K562 (cell line): ENCODE results near the gene FBXO4. TPM values are rescaled to one million over a fixed set of nuclear protein-coding genes. Genes with fewer than 3 reads are reported as not detected.

ENCODE experiments used
- ADNP ChIP-seq: fragments of 200-800 bp; sonication (Bioruptor generic); IDR thresholded peaks from 2 replicates; pipeline ENCODE4 v1.6.1; 2016; ENCODE audit warnings: missing genetic modification characterization, missing compliant biosample characterization
- ELF2 ChIP-seq: fragments of 250-450 bp; sonication (Bioruptor Pico); IDR thresholded peaks from 2 replicates; pipeline ENCODE4 v1.5.0; 2021; ENCODE audit warnings: mild to moderate bottlenecking
- JUN ChIP-seq, 2 experiments: sonication (generic) in 1 of 2; formaldehyde crosslinking in 1 of 2; IDR thresholded peaks; 2 replicates each; pipeline versions ENCODE4 v1.6.1 to v1.8.0; 2012 to 2022; ENCODE audit warnings: borderline replicate concordance in 2 of 2, mild to moderate bottlenecking in 2 of 2, improper control_type of control experiment in 1 of 2, low read depth in 1 of 2, low read length in 1 of 2, missing genetic modification reagents in 1 of 2
- ZNF77 ChIP-seq: fragments of 250-450 bp; sonication (Bioruptor Pico); IDR thresholded peaks from 2 replicates; pipeline ENCODE4 v1.5.0; 2020
- polyA plus RNA-seq, 8 experiments: library from polyadenylated mRNA; depleted of rRNA in 4 of 8; stranded (reverse) in 5 of 8; unstranded in 3 of 8; fragments of >200 nt; fragmentation: Nextera tagmentation in 2 of 8; fragmentation: Illumina TruSeq in 1 of 8; extraction: Ambion mirVana in 2 of 8; extraction: Trizol in 1 of 8; gene quantifications; 2 replicates each; pipeline versions ENCODE4 v1.2.1 to v1.2.3, GENCODE V29; 2011 to 2014; ENCODE audit warnings: inconsistent platforms in 1 of 8, missing spikeins in 1 of 8
- total RNA-seq, 7 experiments: library from RNA; depleted of rRNA in 6 of 7; stranded (reverse); fragments of >200 nt in 6 of 7; fragmentation: Illumina TruSeq in 2 of 7; extraction: Trizol in 2 of 7; gene quantifications; 2 replicates each; pipeline versions ENCODE4 v1.2.1 to v1.2.3, GENCODE V29; 2011 to 2021; ENCODE audit warnings: low replicate concordance in 1 of 7
- TF ChIP-seq, protein P1 (sequence below), 3 experiments: fragments of 200-800 bp in 1 of 3; fragments of 250-450 bp in 1 of 3; fragments of 450-650 bp in 1 of 3; sonication (Bioruptor Pico) in 1 of 3; sonication (Bioruptor generic) in 1 of 3; formaldehyde crosslinking in 1 of 3; IDR thresholded peaks; 2 replicates each; pipeline versions ENCODE4 v1.6.1 to v1.8.0; 2016 to 2022; ENCODE audit warnings: mild to moderate bottlenecking in 2 of 3, missing genetic modification characterization in 2 of 3, missing compliant biosample characterization in 1 of 3, moderate library complexity in 1 of 3
- TF ChIP-seq, protein P2 (sequence below): sonication (generic); formaldehyde crosslinking; IDR thresholded peaks from 2 replicates; pipeline ENCODE4 v1.8.0; 2022; ENCODE audit warnings: mild to moderate bottlenecking, missing genetic modification reagents, borderline replicate concordance
- TF ChIP-seq, protein P3 (sequence below): IDR thresholded peaks from 2 replicates; pipeline ENCODE4 v1.6.1; 2014; ENCODE audit warnings: antibody characterized with exemption

FBXO4 gene
- total and polyA plus RNA-seq, 9 of the 15 experiments (the other 6 are each of a cell fraction or from before 2014, with no cell fraction given): 5.9 to 33.4 (median 19.6) TPM

DNA sequence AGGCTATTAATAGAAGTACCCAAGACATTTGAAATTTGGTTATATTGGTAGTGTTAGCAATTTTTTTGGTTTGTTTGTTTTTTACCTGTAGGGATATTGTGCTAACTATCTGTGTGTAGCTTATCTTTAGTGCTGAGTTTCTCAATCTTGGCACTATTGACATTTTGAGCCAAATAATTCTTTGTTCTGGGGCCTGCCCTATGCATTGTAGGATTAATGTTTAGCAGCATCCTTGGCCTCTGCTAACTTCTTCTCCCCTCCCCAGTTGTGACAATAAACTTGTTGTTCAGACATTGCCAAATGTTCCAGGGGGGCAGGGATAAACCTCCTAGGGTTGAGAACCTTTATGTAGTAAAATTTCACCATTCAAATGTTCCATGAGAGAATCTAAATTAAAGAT is 4.0 kb downstream of the FBXO4 start (continued):
- TF ChIP-seq ZNF77 (CRISPR knock-in tag) (no peak), ADNP (tag) (no peak), JUN (IDR thresholded peaks at IDR 0.05; ENCODE audit: borderline replicate concordance, low read depth, low read length) (no peak), JUN (CRISPR knock-in tag; IDR thresholded peaks at IDR 0.05; ENCODE audit: borderline replicate concordance) (no peak), ELF2 (no peak)
- TF ChIP-seq, protein P1, sequence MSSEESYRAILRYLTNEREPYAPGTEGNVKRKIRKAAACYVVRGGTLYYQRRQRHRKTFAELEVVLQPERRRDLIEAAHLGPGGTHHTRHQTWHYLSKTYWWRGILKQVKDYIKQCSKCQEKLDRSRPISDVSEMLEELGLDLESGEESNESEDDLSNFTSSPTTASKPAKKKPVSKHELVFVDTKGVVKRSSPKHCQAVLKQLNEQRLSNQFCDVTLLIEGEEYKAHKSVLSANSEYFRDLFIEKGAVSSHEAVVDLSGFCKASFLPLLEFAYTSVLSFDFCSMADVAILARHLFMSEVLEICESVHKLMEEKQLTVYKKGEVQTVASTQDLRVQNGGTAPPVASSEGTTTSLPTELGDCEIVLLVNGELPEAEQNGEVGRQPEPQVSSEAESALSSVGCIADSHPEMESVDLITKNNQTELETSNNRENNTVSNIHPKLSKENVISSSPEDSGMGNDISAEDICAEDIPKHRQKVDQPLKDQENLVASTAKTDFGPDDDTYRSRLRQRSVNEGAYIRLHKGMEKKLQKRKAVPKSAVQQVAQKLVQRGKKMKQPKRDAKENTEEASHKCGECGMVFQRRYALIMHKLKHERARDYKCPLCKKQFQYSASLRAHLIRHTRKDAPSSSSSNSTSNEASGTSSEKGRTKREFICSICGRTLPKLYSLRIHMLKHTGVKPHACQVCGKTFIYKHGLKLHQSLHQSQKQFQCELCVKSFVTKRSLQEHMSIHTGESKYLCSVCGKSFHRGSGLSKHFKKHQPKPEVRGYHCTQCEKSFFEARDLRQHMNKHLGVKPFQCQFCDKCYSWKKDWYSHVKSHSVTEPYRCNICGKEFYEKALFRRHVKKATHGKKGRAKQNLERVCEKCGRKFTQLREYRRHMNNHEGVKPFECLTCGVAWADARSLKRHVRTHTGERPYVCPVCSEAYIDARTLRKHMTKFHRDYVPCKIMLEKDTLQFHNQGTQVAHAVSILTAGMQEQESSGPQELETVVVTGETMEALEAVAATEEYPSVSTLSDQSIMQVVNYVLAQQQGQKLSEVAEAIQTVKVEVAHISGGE (CRISPR knock-in tag; IDR thresholded peaks at IDR 0.05): no peak
- TF ChIP-seq, protein P2, sequence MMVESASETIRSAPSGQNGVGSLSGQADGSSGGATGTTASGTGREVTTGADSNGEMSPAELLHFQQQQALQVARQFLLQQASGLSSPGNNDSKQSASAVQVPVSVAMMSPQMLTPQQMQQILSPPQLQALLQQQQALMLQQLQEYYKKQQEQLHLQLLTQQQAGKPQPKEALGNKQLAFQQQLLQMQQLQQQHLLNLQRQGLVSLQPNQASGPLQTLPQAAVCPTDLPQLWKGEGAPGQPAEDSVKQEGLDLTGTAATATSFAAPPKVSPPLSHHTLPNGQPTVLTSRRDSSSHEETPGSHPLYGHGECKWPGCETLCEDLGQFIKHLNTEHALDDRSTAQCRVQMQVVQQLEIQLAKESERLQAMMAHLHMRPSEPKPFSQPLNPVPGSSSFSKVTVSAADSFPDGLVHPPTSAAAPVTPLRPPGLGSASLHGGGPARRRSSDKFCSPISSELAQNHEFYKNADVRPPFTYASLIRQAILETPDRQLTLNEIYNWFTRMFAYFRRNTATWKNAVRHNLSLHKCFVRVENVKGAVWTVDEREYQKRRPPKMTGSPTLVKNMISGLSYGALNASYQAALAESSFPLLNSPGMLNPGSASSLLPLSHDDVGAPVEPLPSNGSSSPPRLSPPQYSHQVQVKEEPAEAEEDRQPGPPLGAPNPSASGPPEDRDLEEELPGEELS (CRISPR knock-in tag): no peak
- TF ChIP-seq, protein P3, sequence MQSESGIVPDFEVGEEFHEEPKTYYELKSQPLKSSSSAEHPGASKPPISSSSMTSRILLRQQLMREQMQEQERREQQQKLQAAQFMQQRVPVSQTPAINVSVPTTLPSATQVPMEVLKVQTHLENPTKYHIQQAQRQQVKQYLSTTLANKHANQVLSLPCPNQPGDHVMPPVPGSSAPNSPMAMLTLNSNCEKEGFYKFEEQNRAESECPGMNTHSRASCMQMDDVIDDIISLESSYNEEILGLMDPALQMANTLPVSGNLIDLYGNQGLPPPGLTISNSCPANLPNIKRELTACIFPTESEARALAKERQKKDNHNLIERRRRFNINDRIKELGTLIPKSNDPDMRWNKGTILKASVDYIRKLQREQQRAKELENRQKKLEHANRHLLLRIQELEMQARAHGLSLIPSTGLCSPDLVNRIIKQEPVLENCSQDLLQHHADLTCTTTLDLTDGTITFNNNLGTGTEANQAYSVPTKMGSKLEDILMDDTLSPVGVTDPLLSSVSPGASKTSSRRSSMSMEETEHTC: no peak
